Astrocyte (in vitro differentiated cells and primary cell): ENCODE data around the gene CCDC160. TPM values are rescaled to one million over a fixed set of nuclear protein-coding genes. Genes with fewer than 3 reads are reported as not detected.
A peak's percentile ranks its signal among the peaks of the same experiment; 100 is the strongest.

ENCODE experiments used
- DNase-seq: peaks from one replicate; pipeline ENCODE4 v3.0.0-alpha.2; 2010; ENCODE audit warnings: low read depth
- FAIRE-seq: peaks from 2 replicates; lab custom pipeline; 2011; peaks lifted over from hg19 to GRCh38; lab: Jason Lieb, UNC
- H2AFZ ChIP-seq: 2 replicates; pipeline ENCODE4 v1.6.0; 2012; ENCODE audit warnings: low read depth, low read length, inconsistent platforms
- H3K27ac ChIP-seq: 2 replicates; pipeline ENCODE4 v1.5.1; 2011; ENCODE audit warnings: low read depth, low read length, inconsistent platforms
- H3K27me3 ChIP-seq: 2 replicates; pipeline ENCODE4 v1.6.0; 2011; ENCODE audit warnings: low read length, inconsistent platforms; ENCODE audit not compliant: insufficient read depth
- H3K36me3 ChIP-seq: 2 replicates; pipeline ENCODE4 v1.5.1; 2011; ENCODE audit warnings: low read length, inconsistent platforms; ENCODE audit not compliant: insufficient read depth
- H3K4me1 ChIP-seq: 2 replicates; pipeline ENCODE4 v1.5.1; 2011; ENCODE audit warnings: low read length, inconsistent platforms; ENCODE audit not compliant: insufficient read depth
- H3K4me2 ChIP-seq: 2 replicates; pipeline ENCODE4 v1.6.0; 2012; ENCODE audit warnings: low read length, inconsistent platforms
- H3K4me3 ChIP-seq: 2 replicates; pipeline ENCODE4 v1.5.1; 2011; ENCODE audit warnings: low read depth, mild to moderate bottlenecking, low read length, inconsistent platforms; ENCODE audit not compliant: insufficient read depth
- H3K79me2 ChIP-seq: 2 replicates; pipeline ENCODE4 v1.6.0; 2012; ENCODE audit warnings: mild to moderate bottlenecking, low read length, inconsistent platforms; ENCODE audit not compliant: insufficient read depth
- H3K9ac ChIP-seq: 2 replicates; pipeline ENCODE4 v1.6.0; 2012; ENCODE audit warnings: mild to moderate bottlenecking, low read length, inconsistent platforms
- H3K9me3 ChIP-seq: 2 replicates; pipeline ENCODE4 v1.5.1; 2012; ENCODE audit warnings: low read depth, mild to moderate bottlenecking, low read length, inconsistent platforms; ENCODE audit not compliant: insufficient read depth
- H4K20me1 ChIP-seq: 2 replicates; pipeline ENCODE4 v1.6.0; 2012; ENCODE audit warnings: low read length, inconsistent platforms; ENCODE audit not compliant: insufficient read depth
- H3K27ac Mint-ChIP-seq: one replicate; pipeline ENCODE4 v1.8.0; 2021; ENCODE audit warnings: mild to moderate bottlenecking, mixed read lengths; ENCODE audit not compliant: unreplicated experiment
- H3K27me3 Mint-ChIP-seq: one replicate; pipeline ENCODE4 v1.8.0; 2021; ENCODE audit warnings: low read depth, mixed read lengths; ENCODE audit not compliant: unreplicated experiment
- H3K36me3 Mint-ChIP-seq: one replicate; pipeline ENCODE4 v1.8.0; 2021; ENCODE audit warnings: low read depth, mixed read lengths; ENCODE audit not compliant: unreplicated experiment
- H3K4me1 Mint-ChIP-seq: one replicate; pipeline ENCODE4 v1.8.0; 2021; ENCODE audit warnings: low read depth, mixed read lengths; ENCODE audit not compliant: unreplicated experiment
- H3K4me3 Mint-ChIP-seq: one replicate; pipeline ENCODE4 v1.8.0; 2021; ENCODE audit warnings: mild to moderate bottlenecking, moderate library complexity, mixed read lengths; ENCODE audit not compliant: unreplicated experiment
- H3K9me3 Mint-ChIP-seq: one replicate; pipeline ENCODE4 v1.8.0; 2021; ENCODE audit warnings: mild to moderate bottlenecking, mixed read lengths; ENCODE audit not compliant: unreplicated experiment
- EZH2 ChIP-seq: IDR thresholded peaks from 2 replicates; pipeline ENCODE4 v1.6.1; 2012; ENCODE audit warnings: mild to moderate bottlenecking, low read length, inconsistent platforms; ENCODE audit not compliant: insufficient read depth
- total RNA-seq: library from RNA; stranded (reverse); gene quantifications from 2 replicates; pipeline ENCODE4 v1.2.1, GENCODE V29; 2021
- TF ChIP-seq, protein P1 (sequence below): IDR thresholded peaks from 2 replicates; pipeline ENCODE4 v1.5.1; 2011; ENCODE audit warnings: low read depth, mild to moderate bottlenecking, inconsistent platforms, low read length, moderate library complexity; ENCODE audit not compliant: insufficient read depth

CCDC160 gene
- total RNA-seq, 1 donor from 2014 or later = 1.5 TPM

DNA sequence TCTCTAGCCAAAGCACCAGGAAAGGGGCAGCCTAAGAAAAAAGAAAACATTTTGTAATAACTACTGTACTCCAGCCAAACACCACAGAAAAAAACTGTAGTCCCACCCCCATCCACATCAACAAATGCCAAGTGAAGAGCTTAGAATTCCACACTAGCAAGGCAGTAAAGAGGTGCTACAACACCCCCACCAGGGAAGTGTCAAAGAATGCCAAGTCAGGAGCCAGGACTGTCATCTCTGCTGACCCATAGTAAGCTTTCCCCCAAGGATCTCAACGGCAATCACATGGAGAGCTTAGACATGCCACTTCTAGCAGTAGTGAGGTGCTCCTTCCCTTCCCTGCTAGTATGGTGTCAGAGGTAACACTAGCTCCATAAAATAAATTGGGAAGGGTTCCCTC lies 34.4 kb upstream of the CCDC160 start:
- no peaks in the 10 kb centered on the region for H3K9me3 Mint-ChIP-seq
- no peak for DNase-seq

DNA sequence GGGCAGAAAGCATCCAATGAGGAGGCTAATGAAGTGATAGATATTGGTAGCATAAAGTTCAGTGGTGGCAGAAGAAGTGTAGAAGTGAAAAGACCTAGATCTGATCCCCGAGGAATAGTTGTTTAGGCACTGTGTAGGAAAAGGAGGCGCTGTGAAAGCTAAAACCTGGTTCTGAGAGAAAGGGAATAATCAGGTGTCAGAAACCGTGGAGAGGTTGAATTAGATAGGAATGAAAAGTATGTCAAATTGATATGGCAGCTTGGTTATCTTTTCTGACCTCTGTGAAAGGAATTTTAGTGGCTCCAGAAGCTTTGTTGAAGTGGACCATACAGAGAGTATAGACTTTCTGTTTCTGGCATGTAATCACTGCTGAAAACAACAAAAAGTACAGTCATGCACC lies 30.8 kb upstream of the CCDC160 start:
- Mint-ChIP-seq H3K4me3 (no peak overlapping the region), H3K36me3 (no peaks in the 10 kb centered on the region), H3K9me3 (no peaks in the 10 kb centered on the region), H3K4me1 (no peaks in the 10 kb centered on the region), H3K27me3 (no peaks in the 10 kb centered on the region), H3K27ac (no peak overlapping the region)
- FAIRE-seq (peak; percentile 26), DNase-seq (no peak)
- no peak overlapping the region for H3K9ac ChIP-seq
- H3K4me2 ChIP-seq = no peak overlapping the region
- H3K27ac ChIP-seq = no peak overlapping the region
- no peak overlapping the region for H2AFZ ChIP-seq
- TF ChIP-seq EZH2 = no peak
- TF ChIP-seq, protein P1, sequence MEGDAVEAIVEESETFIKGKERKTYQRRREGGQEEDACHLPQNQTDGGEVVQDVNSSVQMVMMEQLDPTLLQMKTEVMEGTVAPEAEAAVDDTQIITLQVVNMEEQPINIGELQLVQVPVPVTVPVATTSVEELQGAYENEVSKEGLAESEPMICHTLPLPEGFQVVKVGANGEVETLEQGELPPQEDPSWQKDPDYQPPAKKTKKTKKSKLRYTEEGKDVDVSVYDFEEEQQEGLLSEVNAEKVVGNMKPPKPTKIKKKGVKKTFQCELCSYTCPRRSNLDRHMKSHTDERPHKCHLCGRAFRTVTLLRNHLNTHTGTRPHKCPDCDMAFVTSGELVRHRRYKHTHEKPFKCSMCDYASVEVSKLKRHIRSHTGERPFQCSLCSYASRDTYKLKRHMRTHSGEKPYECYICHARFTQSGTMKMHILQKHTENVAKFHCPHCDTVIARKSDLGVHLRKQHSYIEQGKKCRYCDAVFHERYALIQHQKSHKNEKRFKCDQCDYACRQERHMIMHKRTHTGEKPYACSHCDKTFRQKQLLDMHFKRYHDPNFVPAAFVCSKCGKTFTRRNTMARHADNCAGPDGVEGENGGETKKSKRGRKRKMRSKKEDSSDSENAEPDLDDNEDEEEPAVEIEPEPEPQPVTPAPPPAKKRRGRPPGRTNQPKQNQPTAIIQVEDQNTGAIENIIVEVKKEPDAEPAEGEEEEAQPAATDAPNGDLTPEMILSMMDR = no peak
- H3K4me1 ChIP-seq = no peaks in the 10 kb centered on the region
- H3K9me3 ChIP-seq = no peaks in the 10 kb centered on the region
- H3K27me3 ChIP-seq = no peaks in the 10 kb centered on the region
- H3K4me3 ChIP-seq = no peak overlapping the region
- no peaks in the 10 kb centered on the region for H3K79me2 ChIP-seq
- no peaks in the 10 kb centered on the region for H3K36me3 ChIP-seq
- no peaks in the 10 kb centered on the region for H4K20me1 ChIP-seq

More for the DNA sequence above, 34.4 kb upstream of the CCDC160 start:
- no peaks in the 10 kb centered on the region for H3K27me3 ChIP-seq
- H3K4me3 ChIP-seq = no peak overlapping the region
- FAIRE-seq = no peak
- H3K9ac ChIP-seq = no peak overlapping the region
- no peak overlapping the region for H2AFZ ChIP-seq
- no peaks in the 10 kb centered on the region for H3K4me1 ChIP-seq
- H4K20me1 ChIP-seq = no peaks in the 10 kb centered on the region
- Mint-ChIP-seq H3K27ac (no peak overlapping the region), H3K4me1 (no peaks in the 10 kb centered on the region), H3K4me3 (no peak overlapping the region), H3K27me3 (no peaks in the 10 kb centered on the region), H3K36me3 (no peaks in the 10 kb centered on the region)
- no peaks in the 10 kb centered on the region for H3K79me2 ChIP-seq
- H3K4me2 ChIP-seq = no peak overlapping the region
- TF ChIP-seq, protein P1 = no peak
- TF ChIP-seq EZH2 = no peak
- H3K27ac ChIP-seq = no peak overlapping the region
- H3K9me3 ChIP-seq = no peaks in the 10 kb centered on the region
- H3K36me3 ChIP-seq = no peaks in the 10 kb centered on the region

DNA sequence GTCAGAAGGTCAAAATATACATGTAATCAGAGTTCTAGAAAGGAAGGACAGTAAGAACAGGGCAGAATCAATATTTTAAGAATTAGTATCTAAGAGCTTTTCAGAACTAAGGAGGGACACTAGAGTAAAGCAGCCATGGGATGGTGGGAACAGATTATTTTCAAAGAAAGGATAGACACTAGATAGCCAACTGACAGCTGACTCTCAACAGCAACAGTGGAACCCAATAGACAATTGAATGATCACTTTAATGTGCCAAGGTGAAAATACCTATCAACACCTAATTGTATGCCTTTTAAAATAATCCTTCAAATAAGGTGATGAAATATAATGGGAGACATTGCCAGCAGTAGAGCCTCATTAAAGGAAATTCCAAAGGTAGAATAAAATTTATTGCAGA lies 26.5 kb upstream of the CCDC160 start:
- Mint-ChIP-seq H3K4me3 (no peak overlapping the region), H3K9me3 (no peaks in the 10 kb centered on the region), H3K4me1 (no peaks in the 10 kb centered on the region), H3K36me3 (no peaks in the 10 kb centered on the region), H3K27ac (no peak overlapping the region), H3K27me3 (no peaks in the 10 kb centered on the region)
- Histone ChIP-seq H3K27me3 (no peaks in the 10 kb centered on the region), H3K79me2 (no peaks in the 10 kb centered on the region), H3K9me3 (no peaks in the 10 kb centered on the region), H3K4me2 (no peak overlapping the region), H4K20me1 (no peaks in the 10 kb centered on the region), H3K4me1 (no peaks in the 10 kb centered on the region), H3K9ac (no peak overlapping the region), H2AFZ (no peak overlapping the region), H3K27ac (no peak overlapping the region), H3K4me3 (no peak overlapping the region), H3K36me3 (no peaks in the 10 kb centered on the region)
- peak; percentile 88 for FAIRE-seq
- TF ChIP-seq, protein P1 = no peak
- no peak for TF ChIP-seq EZH2
- DNase-seq = no peak
